ENCODE results near the gene LILRA5. TPM values are rescaled to one million over a fixed set of nuclear protein-coding genes. Genes with fewer than 3 reads are reported as not detected.

LILRA5 gene
- not detected in 2 replicates for total RNA-seq

DNA sequence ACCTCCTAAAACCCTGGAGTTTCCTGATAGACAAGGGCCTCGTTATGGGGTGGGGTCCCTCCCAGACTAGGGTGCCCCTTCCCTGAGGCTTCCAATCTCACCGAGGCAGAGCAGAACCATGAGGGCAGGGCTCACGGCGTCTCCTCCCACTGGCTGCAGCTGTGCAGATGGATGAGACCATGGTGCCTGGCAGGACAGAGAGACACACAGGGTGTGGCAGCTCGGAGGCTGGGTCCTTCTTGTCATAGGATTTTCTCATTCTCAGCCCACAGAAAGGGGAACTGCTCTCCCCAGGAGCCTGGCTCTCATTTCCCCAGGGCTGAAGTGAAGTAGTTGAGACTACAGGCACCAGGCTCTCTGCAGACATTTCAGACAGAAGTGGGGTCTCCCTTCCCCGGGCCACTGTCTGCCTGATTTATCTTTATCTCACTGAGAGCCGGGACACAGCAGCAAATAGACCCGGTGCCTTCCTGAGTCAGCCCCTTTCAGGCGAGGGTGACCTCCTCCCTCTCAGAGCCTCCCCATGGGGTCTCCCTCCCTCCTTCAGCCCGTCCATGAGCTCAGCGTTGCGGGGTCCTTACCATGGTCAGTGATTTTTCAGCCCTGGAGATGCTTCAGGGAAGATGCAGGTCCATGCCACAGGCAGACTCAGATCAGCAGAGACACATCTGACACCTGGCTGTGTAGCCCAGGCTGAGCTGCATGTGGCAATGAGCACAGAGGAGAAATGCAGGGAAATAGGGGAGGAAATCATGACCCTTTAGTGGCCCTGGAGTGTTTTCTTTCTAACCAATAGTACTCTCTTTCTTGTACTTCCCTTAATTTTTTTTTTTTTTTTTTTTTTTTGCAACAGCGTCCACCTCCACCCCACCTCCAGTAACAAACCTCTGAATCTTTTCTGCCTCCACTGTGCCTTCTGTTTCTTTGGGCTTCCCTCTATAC, at the start of gene LILRA5:
Gene LILRA5 (minus strand): TSS at position 731 of the 942 bp plus-strand sequence. CDS start 147 bp downstream, at position 584.

DNA sequence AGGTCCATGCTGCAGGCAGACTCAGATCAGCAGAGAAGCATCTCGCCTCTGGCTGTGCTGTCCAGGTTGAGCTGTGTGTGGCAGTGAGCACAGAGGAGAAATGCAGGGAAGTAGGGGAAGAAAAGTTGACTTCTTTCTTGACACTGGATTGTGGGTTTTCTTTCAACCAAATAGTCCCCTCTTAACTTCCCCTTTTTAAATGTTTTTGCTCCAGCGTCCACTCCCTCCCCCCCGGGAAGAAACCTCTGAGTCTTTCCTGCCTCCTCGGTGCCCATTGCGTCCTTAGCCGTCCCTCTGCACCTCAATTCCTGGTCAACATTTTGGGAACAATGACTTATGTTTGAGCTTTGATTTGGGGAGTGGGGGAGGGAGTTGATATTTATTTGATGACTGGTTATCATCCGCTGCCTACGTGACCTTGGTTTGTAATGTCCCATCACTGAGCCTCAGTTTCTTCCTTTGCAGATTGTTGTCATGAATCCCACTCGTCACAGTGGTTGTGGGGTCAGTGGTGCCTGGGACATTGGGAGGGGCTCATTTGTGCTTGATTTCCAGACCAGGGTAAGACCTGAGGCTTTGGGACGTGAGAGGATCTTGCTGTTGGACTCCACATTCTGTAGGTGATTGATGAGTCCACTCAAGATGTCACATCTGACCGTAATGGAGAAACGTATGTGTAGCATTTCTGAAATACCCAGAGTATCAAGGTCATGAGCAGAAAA, 31.8 kb downstream of the LILRA5 start, which contains the start of gene LILRB2:
Gene LILRB2 (minus strand): TSS at position 104 of the 722 bp plus-strand sequence. CDS start 614 bp downstream, outside the sequence.

DNA sequence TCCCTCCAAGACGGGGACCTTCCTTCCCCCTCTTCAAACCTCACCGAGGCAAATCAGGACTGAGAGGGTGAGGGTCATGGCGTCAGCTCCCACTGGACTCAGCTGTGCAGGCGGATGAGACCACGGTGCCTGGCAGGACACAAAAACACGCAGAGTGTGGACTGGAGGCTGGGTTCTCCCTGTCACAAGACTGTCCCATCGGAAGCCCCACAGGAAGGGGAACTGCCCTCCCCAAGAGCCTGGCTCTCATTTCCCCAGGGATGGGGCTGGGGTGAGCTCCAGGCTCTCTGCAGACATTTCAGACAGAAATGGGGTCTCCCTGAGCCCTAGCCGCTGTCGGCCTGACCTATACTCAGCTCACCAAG, 55.9 kb downstream of the LILRA5 start, which contains the start of gene LILRB5:
Gene LILRB5 (minus strand): TSS at position 158 of the 365 bp plus-strand sequence. CDS start 80 bp downstream, at position 78.

Other genes starting within 250 kb of the LILRA5 start
- not detected in 2 replicates for gene VSTM1, start 249.3 kb downstream of the LILRA5 start, total RNA-seq
- gene TARM1, start 231.8 kb downstream of the LILRA5 start, total RNA-seq = not detected in 2 replicates
- gene OSCAR, start 212.4 kb downstream of the LILRA5 start, total RNA-seq = 0.06 and 0.13 TPM in 2 replicates
- 19.5 and 23.3 TPM in 2 replicates for gene NDUFA3, start 210.3 kb downstream of the LILRA5 start, total RNA-seq
- gene TFPT, start 197.5 kb downstream of the LILRA5 start, total RNA-seq = 20.6 and 26.0 TPM in 2 replicates
- gene PRPF31, start 197.4 kb downstream of the LILRA5 start, total RNA-seq = 54.7 and 58.1 TPM in 2 replicates
- 11.0 and 15.3 TPM in 2 replicates for gene CNOT3, start 175.4 kb downstream of the LILRA5 start, total RNA-seq
- 7.3 and 7.9 TPM in 2 replicates for gene LENG1, start 153.4 kb downstream of the LILRA5 start, total RNA-seq
- 0.31 TPM in 1 of 2 replicates, not detected in the other for gene TMC4, start 140.0 kb downstream of the LILRA5 start, total RNA-seq
- 22.6 and 24.0 TPM in 2 replicates for gene MBOAT7, start 123.6 kb downstream of the LILRA5 start, total RNA-seq
- 38.7 and 39.7 TPM in 2 replicates for gene TSEN34, start 121.9 kb downstream of the LILRA5 start, total RNA-seq
- 2,262 and 2,314 TPM in 2 replicates for gene RPS9, start 112.3 kb downstream of the LILRA5 start, total RNA-seq
- gene LILRB3, start 90.2 kb downstream of the LILRA5 start, total RNA-seq = not detected in 2 replicates
- not detected in 2 replicates for gene LILRA6, start 70.4 kb downstream of the LILRA5 start, total RNA-seq
- gene LILRB5, start 55.9 kb downstream of the LILRA5 start, total RNA-seq = not detected in 2 replicates
- not detected in 2 replicates for gene LILRB2, start 32.1 kb downstream of the LILRA5 start, total RNA-seq
- not detected in 2 replicates for gene LILRA4, start 26.0 kb upstream of the LILRA5 start, total RNA-seq
- not detected in 2 replicates for gene LAIR1, start 51.8 kb upstream of the LILRA5 start, total RNA-seq
- not detected in 2 replicates for gene TTYH1, start 102.3 kb upstream of the LILRA5 start, total RNA-seq
- gene LENG8, start 136.0 kb upstream of the LILRA5 start, total RNA-seq = 34.9 and 45.4 TPM in 2 replicates
- 9.5 and 10.4 TPM in 2 replicates for gene LENG9, start 150.6 kb upstream of the LILRA5 start, total RNA-seq
- 23.9 and 33.4 TPM in 2 replicates for gene CDC42EP5, start 160.1 kb upstream of the LILRA5 start, total RNA-seq
- not detected in 2 replicates for gene LAIR2, start 189.7 kb upstream of the LILRA5 start, total RNA-seq

Measured in aortic smooth muscle cell (primary cell).